ENCODE measurements around the gene GIGYF2. TPM values are rescaled to one million over a fixed set of nuclear protein-coding genes. Genes with fewer than 3 reads are reported as not detected.

The GIGYF2 gene
- total and polyA plus RNA-seq, 2 of the 13 experiments (the other 11 are each of a cell fraction or from before 2014, with no cell fraction given): 44.9 to 73.5 TPM

- 0 out of 2 replicates have a peak, but pooled peaks have one; percentile 6 for TF ChIP-seq MIXL1 (CRISPR knock-in tag; IDR thresholded peaks at IDR 0.05)
- no peak for TF ChIP-seq POLR2AphosphoS2 (IDR thresholded peaks at IDR 0.05; ENCODE audit: low read depth, low read length)
- peak; percentile 32; the same call in 1 of the 2 replicates for TF ChIP-seq LBX2 (CRISPR knock-in tag; IDR thresholded peaks at IDR 0.05; ENCODE audit: borderline replicate concordance)
- no peak; the same call in 1 of the 2 replicates for TF ChIP-seq GFI1 (CRISPR knock-in tag; IDR thresholded peaks at IDR 0.05; ENCODE audit: borderline replicate concordance)
- TF ChIP-seq SMAD9 (CRISPR knock-in tag; IDR thresholded peaks at IDR 0.05): no peak
- no peak for TF ChIP-seq ADNP (CRISPR knock-in tag; IDR thresholded peaks at IDR 0.05)
- peak; percentile 76 to 98 for TF ChIP-seq HMGXB4 (CRISPR knock-in tag; IDR thresholded peaks at IDR 0.05; ENCODE audit: borderline replicate concordance in 1 of 2, low read depth in 1 of 2)
- TF ChIP-seq PRMT3 (CRISPR knock-in tag; IDR thresholded peaks at IDR 0.05; ENCODE audit: borderline replicate concordance, low read depth): no peak
- TF ChIP-seq MXD3 (CRISPR knock-in tag; IDR thresholded peaks at IDR 0.05): peak; percentile 93
- TF ChIP-seq ZBTB21 (CRISPR knock-in tag; IDR thresholded peaks at IDR 0.05): no peak
- TF ChIP-seq ZNF703 (CRISPR knock-in tag; IDR thresholded peaks at IDR 0.05; ENCODE audit: borderline replicate concordance): no peak
- TF ChIP-seq KLF12 (CRISPR knock-in tag; IDR thresholded peaks at IDR 0.05; ENCODE audit: borderline replicate concordance): no peak
- peak; percentile 90; the same call in 1 of the 2 replicates for TF ChIP-seq MTA1 (CRISPR knock-in tag; IDR thresholded peaks at IDR 0.05; ENCODE audit: borderline replicate concordance)
- no peak for TF ChIP-seq IRF2 (CRISPR knock-in tag; IDR thresholded peaks at IDR 0.05)
- no peak for TF ChIP-seq TEF (CRISPR knock-in tag; IDR thresholded peaks at IDR 0.05)
- no peak for TF ChIP-seq FOXO1 (CRISPR knock-in tag; IDR thresholded peaks at IDR 0.05)
- TF ChIP-seq TBX2 (CRISPR knock-in tag; IDR thresholded peaks at IDR 0.05; ENCODE audit: borderline replicate concordance): peak; percentile 66
- no peak for TF ChIP-seq TCF7 (IDR thresholded peaks at IDR 0.05; ENCODE audit: low read depth)
- peak; percentile 75 for TF ChIP-seq DMAP1 (CRISPR knock-in tag; IDR thresholded peaks at IDR 0.05)
- no peak for TF ChIP-seq REST (IDR thresholded peaks at IDR 0.05; ENCODE audit: borderline replicate concordance in 1 of 2, low read depth in 1 of 2, low read length in 2 of 2)
- peak; percentile 85 for TF ChIP-seq KMT2A (CRISPR knock-in tag; IDR thresholded peaks at IDR 0.05)
Observed at GRCh38 chr2:232697059-232697806, at the start of gene GIGYF2 (continued).
